Measurements from ENCODE around the gene SNX10. TPM values are rescaled to one million over a fixed set of nuclear protein-coding genes. Genes with fewer than 3 reads are reported as not detected.

Gene SNX10
- total RNA-seq, 2 experiments from 2014 or later: 4.6 to 5.8 TPM

GRCh38 chr7:26378016-26378415 is 86.4 kb downstream of the SNX10 start:
- Mint-ChIP-seq H3K27me3 (peaks cover 76% of the 10 kb centered on the region), H3K36me3 (ENCODE audit: low read depth) (peaks cover 6% of the 10 kb centered on the region), H3K4me1 (ENCODE audit: low read depth) (peaks cover 10% of the 10 kb centered on the region), H3K4me3 (no peak overlapping the region), H3K27ac (no peak overlapping the region), H3K9me3 (no peaks in the 10 kb centered on the region)
- no peak for ATAC-seq (ENCODE audit: poor library complexity)
- intact Hi-C loops (cut with DNase I, micrococcal nuclease): loop anchor here in 1 of 2 experiments (5.0 kb wide), 1 partner anchor 119 kb away; no protein-coding TSS in a partner anchor
- H3K36me3 ChIP-seq (ENCODE audit: insufficient read depth, low read length): no peaks in the 10 kb centered on the region
- peaks cover 17% of the 10 kb centered on the region for H3K4me1 ChIP-seq (ENCODE audit: insufficient read depth, low read length)
- DNase-seq: no peak
- H3K4me3 ChIP-seq (ENCODE audit: low read length): no peak overlapping the region
- POLR2A ChIA-PET: interaction anchor here (1.4 kb wide), 1 partner anchor 287 kb away, joined by 4 read pairs; no protein-coding TSS in a partner anchor
- TF ChIP-seq CTCF (IDR thresholded peaks at IDR 0.05): no peak
- H3K9me3 ChIP-seq (ENCODE audit: control insufficient read depth in 1 of 2, insufficient read depth in 1 of 2, low read length in 2 of 2): no peaks in the 10 kb centered on the region
- CTCF ChIA-PET: no interaction called here
- H3K27me3 ChIP-seq (ENCODE audit: control insufficient read depth in 1 of 2, insufficient read depth in 2 of 2, low read length in 2 of 2): peaks cover 6 to 35% of the 10 kb centered on the region in 2 experiments
- no peak overlapping the region for H3K27ac ChIP-seq (ENCODE audit: low read depth in 1 of 2, low read length in 2 of 2)

GRCh38 chr7:26379711-26380110 is 88.0 kb downstream of the SNX10 start:
- Mint-ChIP-seq H3K27me3 (peaks cover 66% of the 10 kb centered on the region), H3K4me3 (no peak overlapping the region), H3K36me3 (ENCODE audit: low read depth) (no peaks in the 10 kb centered on the region), H3K27ac (no peak overlapping the region), H3K9me3 (no peaks in the 10 kb centered on the region), H3K4me1 (ENCODE audit: low read depth) (peaks cover 10% of the 10 kb centered on the region)
- Histone ChIP-seq H3K36me3 (ENCODE audit: insufficient read depth, low read length) (no peaks in the 10 kb centered on the region), H3K27me3 (ENCODE audit: control insufficient read depth in 1 of 2, insufficient read depth in 2 of 2, low read length in 2 of 2) (peaks cover 6 to 24% of the 10 kb centered on the region in 2 experiments), H3K4me3 (ENCODE audit: low read length) (no peak overlapping the region), H3K9me3 (ENCODE audit: control insufficient read depth in 1 of 2, insufficient read depth in 1 of 2, low read length in 2 of 2) (no peaks in the 10 kb centered on the region), H3K4me1 (ENCODE audit: insufficient read depth, low read length) (peaks cover 17% of the 10 kb centered on the region), H3K27ac (ENCODE audit: low read depth in 1 of 2, low read length in 2 of 2) (no peak overlapping the region)
- ChIA-PET CTCF (no interaction called here), POLR2A (no interaction called here)
- ATAC-seq (ENCODE audit: poor library complexity): no peak
- no peak for TF ChIP-seq CTCF (IDR thresholded peaks at IDR 0.05)
- intact Hi-C loops (cut with DNase I, micrococcal nuclease): loop anchor here in 1 of 2 experiments (5.0 kb wide), 1 partner anchor 118 kb away; no protein-coding TSS in a partner anchor
- DNase-seq: no peak

- H3K27ac ChIP-seq (ENCODE audit: low read depth in 1 of 2, low read length in 2 of 2): no peak overlapping the region
- no peak for TF ChIP-seq CTCF (IDR thresholded peaks at IDR 0.05)
- H3K27ac Mint-ChIP-seq: no peak overlapping the region
These were observed 90.1 kb downstream of the SNX10 start for GRCh38 chr7:26381476-26382353.

More at GRCh38 chr7:26381476-26382353, 90.1 kb downstream of the SNX10 start:
- CTCF ChIA-PET: no interaction called here
- no peaks in the 10 kb centered on the region for H3K9me3 Mint-ChIP-seq
- peaks cover 7% of the 10 kb centered on the region for H3K4me1 ChIP-seq (ENCODE audit: insufficient read depth, low read length)
- ATAC-seq (ENCODE audit: poor library complexity) (no peak), DNase-seq (peak in 1 of 14 experiments; percentile 27)
- peaks cover 67% of the 10 kb centered on the region for H3K27me3 Mint-ChIP-seq
- no peak overlapping the region for H3K4me3 ChIP-seq (ENCODE audit: low read length)
- POLR2A ChIA-PET: no interaction called here
- H3K27me3 ChIP-seq (ENCODE audit: control insufficient read depth in 1 of 2, insufficient read depth in 2 of 2, low read length in 2 of 2): peaks cover 6% of the 10 kb centered on the region in 2 experiments
- intact Hi-C loops (cut with DNase I, micrococcal nuclease): no loop called here
- no peaks in the 10 kb centered on the region for H3K36me3 Mint-ChIP-seq (ENCODE audit: low read depth)
- no peak overlapping the region for H3K4me3 Mint-ChIP-seq
- no peaks in the 10 kb centered on the region for H3K36me3 ChIP-seq (ENCODE audit: insufficient read depth, low read length)
- H3K4me1 Mint-ChIP-seq (ENCODE audit: low read depth): peaks cover 7% of the 10 kb centered on the region
- H3K9me3 ChIP-seq (ENCODE audit: control insufficient read depth in 1 of 2, insufficient read depth in 1 of 2, low read length in 2 of 2): no peaks in the 10 kb centered on the region
